Measurements from ENCODE around the gene WIPF2. TPM values are rescaled to one million over a fixed set of nuclear protein-coding genes. Genes with fewer than 3 reads are reported as not detected.

The WIPF2 gene
- total and polyA plus RNA-seq, 8 donors: 29.0 to 35.8 (median 32.1) TPM

- DNase-seq: peak in 2 of 4 donors; percentile 77 to 91
- no peak for TF ChIP-seq CTCF (IDR thresholded peaks at IDR 0.05)
- H3K27ac ChIP-seq: peak overlapping the region; percentile 90 to 100
- H3K36me3 ChIP-seq: no peaks in the 10 kb centered on the region
- H3K4me3 ChIP-seq: peak overlapping the region; percentile 99 to 100
- no peaks in the 10 kb centered on the region for H3K27me3 ChIP-seq
- no peak for ATAC-seq
- no peaks in the 10 kb centered on the region for H3K9me3 ChIP-seq
- intact Hi-C loops (cut with DNase I): no loop called here
- peaks cover 67 to 94% of the 10 kb centered on the region in 2 donors for H3K4me1 ChIP-seq
Observed at GRCh38 chr17:40319651-40320540, 100.8 kb downstream of the WIPF2 start.

GRCh38 chr17:40320756-40321523 lies 101.8 kb downstream of the WIPF2 start:
- no peak for ATAC-seq
- Histone ChIP-seq H3K4me3 (peak overlapping the region; percentile 16 to 100), H3K36me3 (no peaks in the 10 kb centered on the region), H3K9me3 (no peaks in the 10 kb centered on the region), H3K27ac (peak overlapping the region; percentile 90 to 100), H3K27me3 (no peaks in the 10 kb centered on the region), H3K4me1 (peaks cover 74 to 94% of the 10 kb centered on the region in 2 donors)
- intact Hi-C loops (cut with DNase I): no loop called here
- no peak for TF ChIP-seq CTCF (IDR thresholded peaks at IDR 0.05)
- peak in 3 of 4 donors; percentile 77 to 86 (median 83) for DNase-seq

GRCh38 chr17:40321524-40321929 lies 102.4 kb downstream of the WIPF2 start:
- H3K4me3 ChIP-seq: peak overlapping the region in 1 of 2 donors; percentile 100
- ATAC-seq (no peak), DNase-seq (no peak)
- no peaks in the 10 kb centered on the region for H3K27me3 ChIP-seq
- no peak for TF ChIP-seq CTCF (IDR thresholded peaks at IDR 0.05)
- peak overlapping the region; percentile 90 to 100 for H3K27ac ChIP-seq
- intact Hi-C loops (cut with DNase I): no loop called here
- H3K4me1 ChIP-seq: peaks cover 74 to 94% of the 10 kb centered on the region in 2 donors
- no peaks in the 10 kb centered on the region for H3K9me3 ChIP-seq
- no peaks in the 10 kb centered on the region for H3K36me3 ChIP-seq

GRCh38 chr17:40321961-40322357 lies 102.9 kb downstream of the WIPF2 start:
- no peak for TF ChIP-seq CTCF (IDR thresholded peaks at IDR 0.05)
- peak in 2 of 4 donors; percentile 60 to 79 for DNase-seq
- peak overlapping the region; percentile 90 to 100 for H3K27ac ChIP-seq
- no peaks in the 10 kb centered on the region for H3K27me3 ChIP-seq
- intact Hi-C loops (cut with DNase I): no loop called here
- peaks cover 74 to 94% of the 10 kb centered on the region in 2 donors for H3K4me1 ChIP-seq
- H3K36me3 ChIP-seq: no peaks in the 10 kb centered on the region
- H3K9me3 ChIP-seq: no peaks in the 10 kb centered on the region
- H3K4me3 ChIP-seq: peak overlapping the region; percentile 22 to 100
- ATAC-seq: no peak

Data from left lung (tissue), 10 donors.